Common myeloid progenitor, CD34-positive (primary cell): ENCODE measurements around the gene POGLUT2.

Experiments
- CTCF ChIA-PET: fragments of 350-600 bp; sonication (Branson Sonifier 250); formaldehyde crosslinking; loops from one replicate; lab custom pipeline; 2021; ENCODE audit warnings: antibody characterized with exemption; lab: Charles Lee
- POLR2A ChIA-PET: fragments of 350-600 bp; sonication (Branson Sonifier 250); formaldehyde crosslinking; loops from one replicate; lab custom pipeline; 2021; ENCODE audit warnings: antibody characterized with exemption; lab: Charles Lee
- DNase-seq, 3 donors: peaks; one replicate each; pipeline versions ENCODE4 v3.0.0 to v3.0.0-alpha.2; 2013
- H3K27ac ChIP-seq, 2 experiments: 1 replicate in 1 of 2; 2 replicates in 1 of 2; pipeline ENCODE4 v1.7.0; 2013; ENCODE audit warnings: inconsistent platforms in 2 of 2, low read length in 2 of 2, mild to moderate bottlenecking in 2 of 2, low read depth in 1 of 2, moderate library complexity in 1 of 2; ENCODE audit not compliant: severe bottlenecking in 2 of 2, insufficient read depth in 1 of 2, poor library complexity in 1 of 2
- H3K27me3 ChIP-seq, 5 experiments: replicated peaks in 2 of 5; 1 replicate in 3 of 5; 2 replicates in 2 of 5; pipeline versions ENCODE4 v1.6.1 to v1.7.0; 2013; ENCODE audit warnings: low read length in 4 of 5, mild to moderate bottlenecking in 2 of 5, moderate library complexity in 2 of 5, inconsistent platforms in 1 of 5; ENCODE audit not compliant: insufficient read depth in 5 of 5, control insufficient read depth in 4 of 5
- H3K36me3 ChIP-seq, 4 experiments: 1 replicate in 2 of 4; 2 replicates in 2 of 4; pipeline versions ENCODE4 v1.6.1 to v1.7.0; 2013; ENCODE audit warnings: low read length in 3 of 4, control low read depth in 1 of 4, mild to moderate bottlenecking in 1 of 4; ENCODE audit not compliant: control insufficient read depth in 4 of 4, insufficient read depth in 4 of 4
- H3K4me1 ChIP-seq, 4 experiments: 1 replicate in 3 of 4; 2 replicates in 1 of 4; pipeline versions ENCODE4 v1.6.1 to v1.7.1; 2013; ENCODE audit warnings: low read length in 3 of 4, mild to moderate bottlenecking in 3 of 4, control low read depth in 1 of 4, inconsistent platforms in 1 of 4, moderate library complexity in 1 of 4; ENCODE audit not compliant: control insufficient read depth in 4 of 4, insufficient read depth in 4 of 4; ENCODE audit errors: control extremely low read depth in 1 of 4
- H3K4me3 ChIP-seq, 7 experiments: 1 replicate in 4 of 7; 2 replicates in 3 of 7; pipeline versions ENCODE4 v1.5.1 to v1.7.0; 2013; ENCODE audit warnings: mild to moderate bottlenecking in 7 of 7, low read length in 6 of 7, moderate library complexity in 6 of 7, inconsistent platforms in 2 of 7, low read depth in 2 of 7, control low read depth in 1 of 7; ENCODE audit not compliant: insufficient read depth in 4 of 7, control insufficient read depth in 1 of 7; ENCODE audit errors: extremely low read depth in 1 of 7
- H3K9me3 ChIP-seq, 5 experiments: 1 replicate in 4 of 5; 2 replicates in 1 of 5; pipeline versions ENCODE4 v1.6.1 to v1.7.1; 2013; ENCODE audit warnings: low read length in 4 of 5, mild to moderate bottlenecking in 2 of 5, inconsistent platforms in 1 of 5, low read depth in 1 of 5, moderate library complexity in 1 of 5; ENCODE audit not compliant: control insufficient read depth in 4 of 5, insufficient read depth in 2 of 5; ENCODE audit errors: control extremely low read depth in 1 of 5
- WGBS: methylation state at CpG from one replicate; pipeline ENCODE4 v1.1.5; 2013; ENCODE audit not compliant: insufficient coverage; 5-methylcytosine and 5-hydroxymethylcytosine counted together

The POGLUT2 gene

DNA sequence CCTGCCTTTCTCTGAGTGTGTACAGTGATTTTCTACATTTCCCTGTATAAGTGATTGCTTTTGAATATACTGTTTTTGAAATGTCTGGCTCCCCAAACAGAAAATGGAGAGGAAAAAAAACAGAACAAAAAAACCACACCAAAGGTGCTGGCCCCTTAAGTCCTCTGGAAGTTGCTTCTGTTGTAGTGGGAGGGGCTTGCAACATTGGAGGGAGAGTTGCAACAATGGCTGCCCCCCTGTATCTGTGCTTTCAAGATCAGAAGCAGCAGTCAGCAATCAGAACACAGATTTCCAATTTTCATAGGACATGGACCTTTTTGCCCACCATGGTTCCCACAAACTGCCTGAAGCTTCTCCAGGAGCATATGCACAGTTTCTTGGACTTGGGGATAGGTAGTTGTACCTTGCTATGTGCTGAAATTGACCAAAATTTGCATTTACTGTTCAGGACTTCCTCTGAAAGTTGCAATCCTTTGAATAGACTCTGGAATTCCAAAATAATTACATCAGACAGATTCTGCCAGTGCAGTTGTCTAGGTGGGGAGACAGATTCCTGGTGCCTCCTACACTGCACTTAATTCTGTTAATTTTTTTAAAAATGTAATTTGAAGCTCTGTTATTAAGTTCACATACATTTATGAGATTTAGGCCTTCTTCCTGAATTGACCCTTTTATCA, 14.0 kb upstream of the POGLUT2 start:
- Histone ChIP-seq H3K4me1 (peaks cover 0 to 6% (median 0%) of the 10 kb centered on the region in 4 experiments), H3K9me3 (peaks cover 1 to 15% (median 8%) of the 10 kb centered on the region in 5 experiments), H3K4me3 (no peak overlapping the region), H3K27me3 (no peaks in the 10 kb centered on the region), H3K36me3 (peaks cover 9 to 62% (median 20%) of the 10 kb centered on the region in 4 experiments), H3K27ac (no peak overlapping the region)
- peak in 2 of 3 donors; percentile 21 to 27 for DNase-seq
- ChIA-PET POLR2A (no interaction called here), CTCF (interaction anchor here (0.8 to 2.6 kb wide), 4 partner anchors 11 to 15 kb away, joined by 3 to 8 read pairs (median 4); no protein-coding TSS in a partner anchor)

DNA sequence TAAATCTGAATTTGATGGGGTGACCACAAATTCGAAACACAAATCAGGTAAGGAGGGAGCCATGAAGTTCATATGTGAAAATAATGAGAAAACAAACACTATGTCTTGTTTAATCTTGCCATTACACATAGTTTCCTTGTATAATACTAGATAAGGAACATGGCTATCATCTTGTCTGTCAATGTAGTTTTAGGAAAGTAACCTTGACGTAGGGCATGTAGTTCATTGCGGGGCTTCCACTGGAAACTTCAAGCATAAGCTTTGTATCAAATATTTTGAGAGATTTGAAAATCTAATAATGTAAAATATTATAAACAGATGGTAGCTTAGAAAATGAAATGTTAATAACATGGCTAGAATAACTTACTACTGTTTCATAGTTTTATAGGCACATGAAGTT, 8.9 kb upstream of the POGLUT2 start:
- no CpG with 5 or more reads among the region's 3 CpGs for WGBS
- Histone ChIP-seq H3K27me3 (no peaks in the 10 kb centered on the region), H3K4me3 (no peak overlapping the region), H3K4me1 (peaks cover 0 to 11% (median 5%) of the 10 kb centered on the region in 4 experiments), H3K9me3 (peaks cover 1 to 15% (median 8%) of the 10 kb centered on the region in 5 experiments), H3K36me3 (peaks cover 4 to 44% (median 22%) of the 10 kb centered on the region in 4 experiments), H3K27ac (no peak overlapping the region)
- ChIA-PET CTCF (interaction anchor here (1.4 kb wide), 1 partner anchor 17 kb away, joined by 5 read pairs; no protein-coding TSS in a partner anchor), POLR2A (no interaction called here)
- no peak for DNase-seq

GRCh38 chr13:102805680-102806079, 6.9 kb upstream of the POGLUT2 start:
- Histone ChIP-seq H3K4me1 (peaks cover 3 to 28% (median 15%) of the 10 kb centered on the region in 4 experiments), H3K27me3 (no peaks in the 10 kb centered on the region), H3K27ac (no peak overlapping the region), H3K36me3 (peaks cover 0 to 32% (median 18%) of the 10 kb centered on the region in 4 experiments), H3K4me3 (no peak overlapping the region), H3K9me3 (peaks cover 0 to 8% (median 3%) of the 10 kb centered on the region in 5 experiments)
- WGBS, result no CpG with 5 or more reads among the region's 3 CpGs
- ChIA-PET POLR2A (no interaction called here), CTCF (no interaction called here)
- no peak for DNase-seq

DNA sequence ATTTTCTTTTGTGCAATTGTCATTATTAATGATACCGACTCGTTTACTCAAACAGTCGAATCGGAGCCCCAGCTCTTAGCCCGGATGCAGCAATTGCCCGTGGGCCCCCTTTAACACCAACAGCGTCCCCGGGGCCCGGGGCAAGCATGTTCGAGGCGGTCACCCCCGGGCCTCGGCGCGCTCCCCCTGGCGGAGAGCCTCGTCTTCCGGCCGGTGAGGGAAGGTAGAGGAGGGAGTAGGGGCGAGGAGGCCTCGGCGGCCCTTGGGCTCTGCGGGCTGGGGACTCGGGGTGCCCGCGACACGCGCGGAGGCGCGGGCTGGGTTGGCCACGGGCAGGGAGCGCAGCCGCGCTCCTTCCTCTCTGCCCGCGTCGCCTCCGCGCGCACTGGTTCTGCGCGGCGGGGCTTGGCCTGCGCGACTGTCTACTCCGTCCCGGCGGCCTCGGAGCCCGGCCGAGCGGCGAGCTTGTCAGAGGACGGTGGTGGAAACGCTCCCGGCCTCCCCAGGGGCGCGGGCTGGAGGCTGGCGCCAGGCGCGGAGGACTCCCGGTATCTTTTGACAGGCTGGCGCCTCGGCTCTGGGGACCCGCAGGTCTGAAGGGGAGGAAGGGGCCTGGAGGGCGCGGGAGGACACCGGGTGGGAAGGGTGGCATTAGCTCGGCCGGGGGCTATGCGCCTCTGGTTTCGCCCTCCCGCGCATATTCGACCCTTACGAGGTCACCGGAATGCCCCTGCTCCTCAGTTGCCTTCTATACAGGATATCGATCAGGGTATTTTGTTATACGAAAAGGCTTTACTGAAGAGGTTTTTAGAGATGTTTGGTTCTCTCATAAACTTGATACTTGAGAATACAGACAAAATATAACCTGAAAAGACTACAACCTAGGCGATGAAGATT, 1.6 kb upstream of the POGLUT2 start:
- ChIA-PET POLR2A (interaction anchor here (0.7 to 2.4 kb wide), 3 partner anchors 21 to 28 kb away, joined by 3 to 15 read pairs (median 4); partner anchors contain the start of gene TEX30), CTCF (interaction anchor here (0.6 to 7.8 kb wide), 21 partner anchors 9 to 340 kb away, joined by 3 to 77 read pairs (median 4); partner anchors contain the start of genes ERCC5 and TEX30)
- under 1% methylated on average over 74 of the region's 81 CpGs for WGBS
- Histone ChIP-seq H3K4me3 (peak overlapping the region; percentile 67 to 97 (median 85)), H3K36me3 (peaks cover 0 to 10% (median under 1%) of the 10 kb centered on the region in 4 experiments), H3K4me1 (peaks cover 12 to 47% (median 30%) of the 10 kb centered on the region in 4 experiments), H3K27me3 (no peaks in the 10 kb centered on the region), H3K9me3 (no peaks in the 10 kb centered on the region), H3K27ac (peak overlapping the region; percentile 61 to 85)
- peak; percentile 88 to 93 (median 93) for DNase-seq

DNA sequence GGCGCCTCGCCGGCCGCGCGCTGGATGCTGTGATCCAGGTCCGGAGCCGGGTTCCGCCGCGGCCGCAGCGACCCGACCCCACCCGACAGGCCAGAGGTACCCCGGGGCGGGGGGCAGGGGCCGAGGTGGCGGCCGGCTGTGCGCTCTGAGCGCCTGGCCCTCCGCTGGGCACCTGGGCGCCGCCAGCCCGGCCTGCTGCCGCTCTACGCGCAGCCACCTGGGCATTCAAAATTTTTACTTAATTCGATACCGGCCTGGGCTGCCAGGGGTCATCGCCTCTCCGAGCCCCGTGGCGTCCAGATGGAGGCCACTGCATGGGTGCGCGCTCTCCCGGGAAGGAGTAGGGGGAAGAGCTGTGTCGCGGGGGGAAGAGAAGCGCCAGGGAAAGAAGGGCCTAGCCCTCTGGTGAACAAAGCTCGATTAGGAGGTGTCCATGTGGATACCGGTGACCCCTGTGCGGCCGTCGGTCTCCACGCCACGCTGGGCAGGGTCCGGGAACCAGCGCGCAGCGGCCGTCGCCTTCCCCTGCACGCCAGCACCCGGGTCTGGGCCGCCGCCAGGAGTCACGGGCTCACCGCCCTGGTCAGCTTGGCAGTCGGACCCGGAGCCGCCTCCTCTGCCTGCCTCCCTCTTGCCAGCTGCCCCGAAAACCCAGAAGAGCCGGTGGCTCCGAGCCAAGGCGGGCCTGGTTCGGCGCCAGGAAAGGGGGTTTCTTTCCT, 809 bp upstream of the POGLUT2 start:
- CTCF ChIA-PET, result interaction anchor here (0.9 to 7.8 kb wide), 14 partner anchors 11 to 220 kb away, joined by 3 to 77 read pairs (median 5); partner anchors contain the start of genes ERCC5 and TEX30
- peak overlapping the region; percentile 67 to 97 (median 85) for H3K4me3 ChIP-seq
- DNase-seq, result no peak

GRCh38 chr13:102793611-102794355, 5.0 kb downstream of the POGLUT2 start:
- H3K4me3 ChIP-seq, result no peak overlapping the region
- H3K27ac ChIP-seq, result no peak overlapping the region
- H3K4me1 ChIP-seq, result peaks cover 0 to 12% (median 8%) of the 10 kb centered on the region in 4 experiments
- H3K9me3 ChIP-seq, result no peaks in the 10 kb centered on the region
- H3K27me3 ChIP-seq, result no peaks in the 10 kb centered on the region
- ChIA-PET CTCF (interaction anchor here (2.0 kb wide), 1 partner anchor 9 kb away, joined by 9 read pairs; no protein-coding TSS in a partner anchor), POLR2A (no interaction called here)
- H3K36me3 ChIP-seq, result peaks cover 5 to 32% (median 28%) of the 10 kb centered on the region in 4 experiments
- DNase-seq, result no peak
- WGBS, result 91% methylated on average over 5 of the region's 9 CpGs

More for the DNA sequence above, 809 bp upstream of the POGLUT2 start:
- Histone ChIP-seq H3K36me3 (peaks cover 0 to 5% (median 0%) of the 10 kb centered on the region in 4 experiments), H3K4me1 (peaks cover 12 to 47% (median 30%) of the 10 kb centered on the region in 4 experiments), H3K27ac (peak overlapping the region in 1 of 2 experiments; percentile 49), H3K9me3 (no peaks in the 10 kb centered on the region), H3K27me3 (no peaks in the 10 kb centered on the region)
- POLR2A ChIA-PET, result interaction anchor here (0.7 to 2.4 kb wide), 3 partner anchors 20 to 27 kb away, joined by 3 to 15 read pairs (median 4); partner anchors contain the start of gene TEX30
- WGBS, result under 1% methylated on average over 55 of the region's 69 CpGs
